A549 (cell line): Measurements from ENCODE around the gene PBX2. TPM values are rescaled to one million over a fixed set of nuclear protein-coding genes. Genes with fewer than 3 reads are reported as not detected.

Source experiments
- ATAC-seq, 2 experiments: fragments of 200-7000 bp in 1 of 2; fragments of >200 bp in 1 of 2; cut with Nextera tagmentation in 1 of 2; cut with Tn5 transposase in 1 of 2; 3 replicates each; pipeline versions ENCODE4 v1.8.0 to v1.9.1; 2018 to 2020; ENCODE audit warnings: mild to moderate bottlenecking in 1 of 2, moderate library complexity in 1 of 2
- CTCF ChIA-PET: fragments of 300-600 bp; sonication (Branson Sonifier 250); formaldehyde crosslinking; extraction: SDS; loops from one replicate; lab custom pipeline; 2021; ENCODE audit warnings: antibody characterized with exemption, inconsistent platforms; lab: Yijun Ruan, JAX
- POLR2A ChIA-PET: fragments of 350-600 bp; formaldehyde crosslinking; extraction: SDS; loops from one replicate; lab custom pipeline; 2021; ENCODE audit warnings: antibody characterized with exemption, inconsistent platforms; lab: Yijun Ruan, JAX
- DNase-seq, 2 experiments: peaks; one replicate each; pipeline versions ENCODE4 v3.0.0 to v3.0.0-alpha.2; 2011 to 2016; ENCODE audit warnings: low read depth in 1 of 2, low spot score in 1 of 2
- FAIRE-seq: peaks from 2 replicates; lab custom pipeline; 2011; peaks lifted over from hg19 to GRCh38; lab: Jason Lieb, UNC
- H3K27ac ChIP-seq, 2 experiments: fragments of >200 bp; sonication (Bioruptor Twin); formaldehyde crosslinking; 3 replicates each; pipeline ENCODE4 v1.5.1; 2016 to 2017
- H3K4me1 ChIP-seq: fragments of >200 bp; sonication (Bioruptor Twin); formaldehyde crosslinking; 3 replicates; pipeline ENCODE4 v1.6.1; 2016
- H3K4me2 ChIP-seq: fragments of >200 bp; sonication (Bioruptor Twin); formaldehyde crosslinking; 3 replicates; pipeline ENCODE4 v1.6.1; 2016
- H3K4me3 ChIP-seq: fragments of >200 bp; sonication (Bioruptor Twin); formaldehyde crosslinking; 3 replicates; pipeline ENCODE4 v1.5.1; 2016
- H3K9me3 ChIP-seq: fragments of >200 bp; sonication (Bioruptor Twin); formaldehyde crosslinking; 3 replicates; pipeline ENCODE4 v1.6.1; 2016
- BHLHE40 ChIP-seq: IDR thresholded peaks from 2 replicates; pipeline ENCODE4 v1.6.1; 2012; ENCODE audit warnings: low read depth, low read length, inconsistent platforms
- CBX2 ChIP-seq: fragments of 200-600 bp; sonication (generic); IDR thresholded peaks from 2 replicates; pipeline ENCODE4 v1.6.1; 2016; ENCODE audit warnings: low read depth, mild to moderate bottlenecking, borderline replicate concordance
- CHD2 ChIP-seq: fragments of 150-350 bp; IDR thresholded peaks from 2 replicates; pipeline ENCODE4 v1.6.1; 2014; ENCODE audit warnings: low read length; ENCODE audit not compliant: partially characterized antibody
- CHD4 ChIP-seq: fragments of 200-600 bp; sonication (generic); IDR thresholded peaks from 2 replicates; pipeline ENCODE4 v1.6.1; 2016; ENCODE audit warnings: antibody characterized with exemption, mild to moderate bottlenecking, borderline replicate concordance
- EHF ChIP-seq: fragments of 250-450 bp; sonication (Bioruptor Pico); IDR thresholded peaks from 2 replicates; pipeline ENCODE4 v1.5.0; 2020; ENCODE audit warnings: mild to moderate bottlenecking
- ELK1 ChIP-seq: fragments of 150-350 bp; IDR thresholded peaks from 2 replicates; pipeline ENCODE4 v1.6.1; 2014; ENCODE audit warnings: low read depth, mild to moderate bottlenecking, low read length
- ESRRA ChIP-seq: fragments of 150-350 bp; IDR thresholded peaks from 2 replicates; pipeline ENCODE4 v1.6.1; 2014; ENCODE audit warnings: mild to moderate bottlenecking, low read length, borderline replicate concordance
- FOSB ChIP-seq: fragments of 250-450 bp; sonication (Bioruptor Pico); IDR thresholded peaks from 2 replicates; pipeline ENCODE4 v1.5.0; 2020; ENCODE audit warnings: mild to moderate bottlenecking, moderate library complexity
- JUN ChIP-seq, 2 experiments: fragments of >200 bp; sonication (Bioruptor Twin); formaldehyde crosslinking; IDR thresholded peaks; 2 replicates in 1 of 2; 3 replicates in 1 of 2; pipeline ENCODE4 v1.6.1; 2016 to 2017
- MAFK ChIP-seq: fragments of 450-650 bp; IDR thresholded peaks from 2 replicates; pipeline ENCODE4 v1.6.1; 2014; ENCODE audit not compliant: partially characterized antibody
- MYC ChIP-seq: IDR thresholded peaks from 2 replicates; pipeline ENCODE4 v1.6.1; 2012; ENCODE audit warnings: mild to moderate bottlenecking, inconsistent platforms, low read length, improper control_type of control experiment, borderline replicate concordance
- NFE2L2 ChIP-seq: fragments of 150-350 bp; conservative IDR thresholded peaks from 2 replicates; pipeline ENCODE4 v1.6.1; 2014; ENCODE audit warnings: low read length
- NPAS2 ChIP-seq: fragments of 250-450 bp; sonication (Bioruptor Pico); IDR thresholded peaks from 2 replicates; pipeline ENCODE4 v1.8.0; 2022; ENCODE audit warnings: mild to moderate bottlenecking, moderate library complexity, borderline replicate concordance
- NR3C1 ChIP-seq: fragments of >200 bp; sonication (Bioruptor Twin); formaldehyde crosslinking; IDR thresholded peaks from 3 replicates; pipeline ENCODE4 v1.6.1; 2017
- RAD21 ChIP-seq, 2 experiments: fragments of >200 bp in 1 of 2; sonication (Bioruptor Twin) in 1 of 2; formaldehyde crosslinking in 1 of 2; IDR thresholded peaks in 1 of 2; conservative IDR thresholded peaks in 1 of 2; 2 replicates in 1 of 2; 3 replicates in 1 of 2; pipeline ENCODE4 v1.6.1; 2012 to 2018; ENCODE audit warnings: inconsistent platforms in 1 of 2
- RFX5 ChIP-seq: fragments of 450-650 bp; IDR thresholded peaks from 2 replicates; pipeline ENCODE4 v1.7.1; 2014; ENCODE audit warnings: antibody characterized with exemption, mild to moderate bottlenecking, moderate library complexity
- SMC3 ChIP-seq: fragments of >200 bp; sonication (Bioruptor Twin); formaldehyde crosslinking; IDR thresholded peaks from 3 replicates; pipeline ENCODE4 v1.6.1; 2018; ENCODE audit warnings: inconsistent platforms
- TP53 ChIP-seq: fragments of 250-450 bp; sonication (Bioruptor Pico); IDR thresholded peaks from 2 replicates; pipeline ENCODE4 v1.5.0; 2021; ENCODE audit warnings: mild to moderate bottlenecking, moderate library complexity
- WGBS: methylation state at CpG from one replicate; pipeline ENCODE4 v1.1.6; 2017; ENCODE audit errors: missing lambda C conversion rate; 5-methylcytosine and 5-hydroxymethylcytosine counted together
- polyA plus RNA-seq, 4 experiments: library from polyadenylated mRNA; depleted of rRNA in 3 of 4; stranded (reverse); fragments of >200 nt; fragmentation: RNase III in 1 of 4; extraction: RNeasy Plus Mini Kit Qiagen cat#74134 plus additional on column Dnase treatment in 1 of 4; gene quantifications; 2 replicates in 3 of 4; 3 replicates in 1 of 4; pipeline ENCODE4 v1.2.3, GENCODE V29; 2011 to 2017
- TF ChIP-seq, protein P1 (sequence below): fragments of 250-450 bp; sonication (Bioruptor Pico); IDR thresholded peaks from 2 replicates; pipeline ENCODE4 v1.5.0; 2021; ENCODE audit warnings: mild to moderate bottlenecking, moderate library complexity, borderline replicate concordance
- TF ChIP-seq, protein P2 (sequence below): IDR thresholded peaks from 2 replicates; pipeline ENCODE4 v1.6.1; 2012; ENCODE audit warnings: low read depth, borderline replicate concordance

PBX2 gene
- polyA plus RNA-seq, 2 of the 4 experiments (the other 2 are of a cell fraction): 27.0 to 30.8 TPM

DNA sequence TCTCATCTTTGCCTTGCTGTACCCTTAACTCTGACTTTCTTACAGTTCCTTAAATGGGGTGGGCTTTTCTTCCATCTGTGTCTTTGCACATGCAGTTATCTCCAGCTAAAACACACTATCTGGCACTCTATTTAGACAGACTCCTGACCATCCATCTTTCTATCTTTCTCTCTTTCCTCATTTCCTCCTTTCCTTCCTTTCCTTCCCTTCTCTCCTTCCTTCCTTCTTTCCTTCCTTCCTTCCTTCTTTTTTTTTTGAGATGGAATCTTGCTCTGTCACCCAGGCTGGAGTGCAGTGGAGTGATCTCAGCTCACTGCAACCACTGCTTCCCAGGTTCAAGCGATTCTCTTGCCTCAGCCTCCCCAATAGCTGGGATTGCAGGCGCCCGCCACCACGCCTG lies 25.6 kb upstream of the PBX2 start:
- no peaks in the 10 kb centered on the region for H3K4me1 ChIP-seq
- H3K9me3 ChIP-seq: no peaks in the 10 kb centered on the region
- 70% methylated on average over 4 of the region's 4 CpGs for WGBS
- H3K4me2 ChIP-seq: no peak overlapping the region
- POLR2A ChIA-PET: no interaction called here
- no peak for TF ChIP-seq MAFK
- no peak for TF ChIP-seq RFX5
- no peak for TF ChIP-seq SMC3
- no peak overlapping the region for H3K27ac ChIP-seq
- no peak overlapping the region for H3K4me3 ChIP-seq
- no peak for FAIRE-seq
- ATAC-seq: no peak
- DNase-seq: no peak
- CTCF ChIA-PET: interaction anchor here (0.6 to 1.2 kb wide), 3 partner anchors 20 to 260 kb away, joined by 3 to 5 read pairs (median 3); no protein-coding TSS in a partner anchor

DNA sequence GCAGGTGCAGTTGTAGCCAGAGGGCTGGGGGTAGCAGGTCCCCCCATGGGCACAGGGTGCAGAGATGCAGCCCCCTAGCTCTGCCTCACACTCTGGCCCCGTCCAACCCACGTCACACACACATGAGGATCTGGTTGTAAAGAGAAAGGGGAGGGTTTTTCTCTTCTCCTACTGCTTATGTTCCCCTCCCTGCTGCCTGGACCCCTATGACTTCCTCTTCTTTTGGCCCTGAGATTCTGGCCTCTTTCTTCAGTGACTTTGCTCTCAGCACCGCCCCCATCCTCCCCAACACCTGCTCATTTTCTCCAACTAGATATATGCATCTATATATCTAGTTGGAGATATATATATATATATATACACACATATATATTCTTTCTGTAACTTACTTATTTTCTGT lies 24.1 kb upstream of the PBX2 start:
- H3K4me1 ChIP-seq: no peaks in the 10 kb centered on the region
- DNase-seq: no peak
- TF ChIP-seq BHLHE40 (no peak), JUN (IDR thresholded peaks at IDR 0.05) (no peak), ESRRA (no peak), RAD21 (conservative IDR thresholded peaks at IDR 0.05 in 1 of 2, IDR thresholded peaks at IDR 0.05 in 1 of 2) (no peak), TP53 (CRISPR knock-in tag) (no peak), ELK1 (no peak), EHF (CRISPR knock-in tag) (no peak), CHD2 (no peak), CHD4 (no peak), RFX5 (no peak), NPAS2 (CRISPR knock-in tag) (no peak)
- TF ChIP-seq, protein P1, sequence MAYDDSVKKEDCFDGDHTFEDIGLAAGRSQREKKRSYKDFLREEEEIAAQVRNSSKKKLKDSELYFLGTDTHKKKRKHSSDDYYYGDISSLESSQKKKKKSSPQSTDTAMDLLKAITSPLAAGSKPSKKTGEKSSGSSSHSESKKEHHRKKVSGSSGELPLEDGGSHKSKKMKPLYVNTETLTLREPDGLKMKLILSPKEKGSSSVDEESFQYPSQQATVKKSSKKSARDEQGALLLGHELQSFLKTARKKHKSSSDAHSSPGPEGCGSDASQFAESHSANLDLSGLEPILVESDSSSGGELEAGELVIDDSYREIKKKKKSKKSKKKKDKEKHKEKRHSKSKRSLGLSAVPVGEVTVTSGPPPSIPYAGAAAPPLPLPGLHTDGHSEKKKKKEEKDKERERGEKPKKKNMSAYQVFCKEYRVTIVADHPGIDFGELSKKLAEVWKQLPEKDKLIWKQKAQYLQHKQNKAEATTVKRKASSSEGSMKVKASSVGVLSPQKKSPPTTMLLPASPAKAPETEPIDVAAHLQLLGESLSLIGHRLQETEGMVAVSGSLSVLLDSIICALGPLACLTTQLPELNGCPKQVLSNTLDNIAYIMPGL (CRISPR knock-in tag): no peak
- TF ChIP-seq, protein P2, sequence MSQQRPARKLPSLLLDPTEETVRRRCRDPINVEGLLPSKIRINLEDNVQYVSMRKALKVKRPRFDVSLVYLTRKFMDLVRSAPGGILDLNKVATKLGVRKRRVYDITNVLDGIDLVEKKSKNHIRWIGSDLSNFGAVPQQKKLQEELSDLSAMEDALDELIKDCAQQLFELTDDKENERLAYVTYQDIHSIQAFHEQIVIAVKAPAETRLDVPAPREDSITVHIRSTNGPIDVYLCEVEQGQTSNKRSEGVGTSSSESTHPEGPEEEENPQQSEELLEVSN: no peak
- no peaks in the 10 kb centered on the region for H3K9me3 ChIP-seq
- no peak overlapping the region for H3K27ac ChIP-seq
- no peak for FAIRE-seq
- no peak overlapping the region for H3K4me2 ChIP-seq
- no peak for ATAC-seq
- no peak overlapping the region for H3K4me3 ChIP-seq
- 32% methylated on average over 3 of the region's 3 CpGs for WGBS
- POLR2A ChIA-PET: no interaction called here
- CTCF ChIA-PET: no interaction called here

GRCh38 chr6:32213649-32214048 lies 23.6 kb upstream of the PBX2 start:
- 55% methylated on average over 5 of the region's 6 CpGs for WGBS
- H3K9me3 ChIP-seq: no peaks in the 10 kb centered on the region
- ChIA-PET CTCF (no interaction called here), POLR2A (no interaction called here)
- H3K4me3 ChIP-seq: no peak overlapping the region
- H3K4me2 ChIP-seq: no peak overlapping the region
- H3K27ac ChIP-seq: no peak overlapping the region
- TF ChIP-seq ESRRA: no peak
- no peak for TF ChIP-seq FOSB (CRISPR knock-in tag)
- no peak for TF ChIP-seq NR3C1
- TF ChIP-seq MYC: no peak
- TF ChIP-seq NFE2L2: no peak
- no peak for TF ChIP-seq CBX2
- no peaks in the 10 kb centered on the region for H3K4me1 ChIP-seq
- FAIRE-seq: no peak
- no peak for DNase-seq
- ATAC-seq: no peak
